Cortex of kidney (tissue), 1 donor: ENCODE results near the gene CHST11.

Experiments
- DNase-seq: peaks from one replicate; lab custom pipeline; 2025; lab: John Stamatoyannopoulos, UW

Gene CHST11

DNA sequence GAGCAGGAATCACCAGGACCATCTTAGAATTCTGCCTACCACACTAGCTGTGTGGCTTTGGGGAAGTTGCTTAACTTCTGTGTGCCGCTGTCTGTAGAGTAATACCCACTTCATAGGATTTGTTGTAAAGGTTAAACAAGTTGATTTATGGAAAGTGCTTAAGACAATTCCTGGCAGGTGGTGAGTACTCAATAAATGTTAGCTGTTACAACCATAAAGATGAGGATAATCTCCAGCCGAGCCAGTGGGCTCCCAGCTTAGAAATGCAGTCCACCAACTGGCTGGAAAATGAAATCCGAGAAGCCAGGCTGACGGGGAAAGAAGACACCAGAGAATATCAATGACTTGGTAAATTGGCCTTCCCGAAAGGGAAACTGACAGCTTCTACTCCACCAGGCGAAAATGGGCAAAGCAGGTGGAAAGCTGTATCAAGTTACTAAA lies 173.5 kb downstream of the CHST11 start:
- no peak for DNase-seq

- no peak for DNase-seq
Measured at GRCh38 chr12:104631867-104632266, 175.1 kb downstream of the CHST11 start.

DNA sequence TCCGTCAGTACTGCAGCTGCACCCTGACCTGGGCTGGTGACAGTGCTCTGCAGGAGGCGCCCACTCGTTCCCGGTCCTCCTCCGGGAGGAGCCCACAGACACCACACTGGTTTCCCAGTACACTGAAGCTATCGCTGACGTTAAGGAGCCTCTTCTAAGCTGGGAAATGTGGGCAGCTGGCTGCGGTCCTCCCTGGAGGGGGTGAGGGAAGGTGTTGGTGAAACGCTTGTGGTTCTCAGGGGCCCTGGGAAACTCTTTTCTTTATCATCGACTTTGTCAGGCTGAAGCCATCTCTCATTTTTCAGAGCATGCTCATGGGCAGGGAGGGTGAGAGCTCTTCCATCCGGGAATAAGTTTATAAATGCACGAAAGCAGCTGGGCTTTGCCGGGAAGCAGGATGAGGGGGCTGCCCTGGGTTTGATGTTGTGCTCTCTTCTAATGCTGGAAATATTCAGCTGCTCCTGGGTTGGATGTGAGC lies 176.0 kb downstream of the CHST11 start:
- DNase-seq, result no peak

DNA sequence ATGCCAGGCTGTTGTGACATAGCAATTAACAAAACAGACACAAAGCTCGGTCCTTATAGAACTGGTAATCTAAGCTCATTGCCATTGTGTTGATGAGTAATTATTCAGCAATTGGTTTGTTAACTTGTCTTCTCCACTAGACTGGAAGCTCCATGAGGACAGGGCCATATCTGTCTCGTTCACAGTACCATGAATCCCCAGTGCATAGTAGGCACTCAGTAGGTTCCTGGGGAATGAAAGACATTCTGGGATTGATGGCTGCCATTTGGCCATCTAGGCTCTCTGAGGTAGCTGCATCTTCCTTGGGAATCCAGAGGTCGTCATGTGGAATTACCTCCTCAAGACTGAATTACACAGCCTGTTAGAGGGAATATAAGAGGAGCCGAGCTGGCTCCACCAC lies 177.3 kb downstream of the CHST11 start:
- DNase-seq, result no peak

DNA sequence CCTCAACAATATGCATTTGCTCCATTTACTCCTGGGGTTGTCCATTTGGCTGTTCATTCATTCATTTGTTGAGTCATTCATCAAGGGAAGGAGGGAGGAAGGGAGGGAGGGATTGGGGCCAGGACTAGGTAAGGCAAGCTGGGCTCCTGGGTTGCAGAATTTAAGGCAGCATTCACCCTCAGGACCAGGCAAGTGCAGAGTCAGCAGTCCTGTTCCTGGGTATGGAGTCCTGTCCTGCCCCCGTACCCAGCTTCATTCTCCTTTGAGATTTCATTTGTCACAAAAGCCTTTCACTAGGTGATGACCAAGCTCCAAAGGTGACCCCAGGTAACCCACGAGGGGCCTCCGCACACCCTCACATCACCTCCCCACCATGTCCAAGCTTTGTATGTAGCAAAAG lies 178.1 kb downstream of the CHST11 start:
- DNase-seq, result no peak

DNA sequence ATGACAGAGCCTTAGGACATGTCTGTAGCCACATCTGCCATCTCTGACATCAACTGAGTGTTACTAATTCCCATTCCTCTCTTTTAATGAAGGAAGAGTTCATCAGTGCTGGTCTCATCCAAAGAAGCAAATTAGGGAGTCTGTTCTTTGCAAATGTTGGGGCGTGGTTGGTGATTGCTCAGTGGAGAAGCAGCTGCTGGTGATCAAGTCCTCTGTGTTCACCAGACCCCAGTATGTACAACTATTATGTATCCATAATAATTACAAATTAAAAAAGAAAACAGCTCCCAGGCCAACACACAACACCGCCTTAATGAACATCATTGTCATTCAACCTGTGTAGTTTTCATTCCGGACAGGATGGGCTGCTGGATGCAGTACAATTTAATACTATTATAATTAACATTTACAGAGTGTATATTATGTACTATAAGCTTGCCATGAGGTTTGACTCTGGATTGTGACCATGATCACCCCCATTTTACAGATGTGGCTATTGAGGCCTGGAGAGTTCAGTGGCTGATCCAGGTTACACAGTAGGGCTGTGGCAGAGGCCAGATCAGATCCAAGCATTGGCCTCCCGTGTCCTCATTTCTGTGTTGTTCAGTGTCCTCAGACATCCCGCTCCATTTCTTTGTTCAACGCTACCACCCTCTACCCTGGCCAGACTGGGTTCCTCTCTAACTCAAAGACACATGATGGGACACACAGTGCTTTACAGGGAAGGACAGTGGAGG lies 179.0 kb downstream of the CHST11 start:
- no peak for DNase-seq

GRCh38 chr12:104636496-104636895 lies 179.7 kb downstream of the CHST11 start:
- DNase-seq, result no peak

DNA sequence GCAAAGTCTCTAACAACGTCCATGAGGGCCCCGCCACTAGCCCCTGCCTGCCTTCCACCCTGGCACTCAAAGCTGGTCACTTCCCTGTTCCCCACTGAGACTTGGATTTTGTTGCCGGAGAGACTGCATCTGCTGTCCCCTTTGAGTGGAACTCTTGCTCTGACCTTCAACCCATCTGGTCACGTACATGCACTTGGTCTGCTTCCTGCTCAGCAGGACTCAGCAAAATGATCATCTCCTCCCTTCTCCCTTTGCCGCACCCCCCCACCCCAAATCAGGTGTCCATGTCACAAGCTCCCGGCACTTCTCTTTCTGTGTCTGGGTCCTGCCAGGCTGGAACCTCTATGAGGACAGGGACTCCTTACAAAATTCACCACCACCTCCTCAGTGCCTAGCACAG lies 180.9 kb downstream of the CHST11 start:
- no peak for DNase-seq

GRCh38 chr12:104638218-104638850 lies 181.6 kb downstream of the CHST11 start:
- DNase-seq, result no peak

DNA sequence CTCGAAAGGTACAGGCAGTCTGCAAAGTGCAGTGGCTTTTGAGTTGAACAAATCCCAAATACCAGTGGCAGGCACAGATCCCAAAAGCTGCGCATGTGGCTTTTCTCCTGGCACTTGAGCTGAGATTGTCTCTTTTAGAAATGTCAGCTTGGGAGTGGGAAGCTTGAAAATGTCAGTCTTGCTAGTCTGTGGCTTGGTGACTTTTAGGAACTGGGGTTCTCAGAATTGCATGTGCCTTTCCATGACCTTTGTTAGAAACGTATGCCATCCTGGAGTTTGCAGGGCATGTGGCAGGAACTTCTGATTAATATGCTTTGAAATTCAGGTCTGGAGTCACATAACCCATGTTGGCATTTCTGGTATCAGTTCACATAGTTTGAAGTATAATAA lies 182.1 kb downstream of the CHST11 start:
- no peak for DNase-seq

DNA sequence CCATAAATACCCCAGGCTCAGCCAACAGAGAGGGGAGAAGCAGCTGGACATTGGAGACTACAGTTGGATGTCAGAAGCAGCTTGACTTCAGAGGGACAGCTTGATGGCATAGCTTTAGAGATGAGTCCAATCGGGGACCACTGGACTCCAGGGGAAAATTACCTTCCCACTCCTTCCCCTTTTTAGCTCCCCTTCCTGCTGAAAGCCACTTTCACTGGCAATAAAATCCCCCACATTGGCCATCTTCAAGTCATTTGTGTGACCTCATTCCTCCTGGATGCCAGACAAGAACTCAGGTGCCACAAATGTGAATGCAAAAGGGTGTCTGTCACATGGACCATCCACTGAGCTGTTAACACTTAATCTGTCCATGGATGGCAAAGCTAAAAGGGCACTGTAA lies 184.2 kb downstream of the CHST11 start:
- no peak for DNase-seq

DNA sequence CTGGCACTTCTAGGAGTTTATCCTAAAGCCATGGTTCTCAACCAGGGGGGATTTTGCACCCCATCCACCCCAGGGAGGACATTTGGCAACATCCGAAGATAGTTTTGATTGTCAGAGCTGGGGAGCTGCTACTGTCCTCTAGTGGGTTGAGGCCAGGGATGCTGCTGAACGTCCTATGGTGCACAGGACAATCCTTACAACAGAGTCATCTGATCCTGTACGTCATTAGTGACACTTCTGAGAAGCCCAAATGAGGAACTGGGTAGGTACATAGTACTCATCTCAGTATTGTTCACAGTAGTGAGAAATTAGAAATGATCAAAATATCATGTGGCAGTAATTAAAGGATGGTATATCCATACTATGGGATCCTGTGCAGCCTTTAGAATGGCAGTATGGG lies 185.1 kb downstream of the CHST11 start:
- no peak for DNase-seq

DNA sequence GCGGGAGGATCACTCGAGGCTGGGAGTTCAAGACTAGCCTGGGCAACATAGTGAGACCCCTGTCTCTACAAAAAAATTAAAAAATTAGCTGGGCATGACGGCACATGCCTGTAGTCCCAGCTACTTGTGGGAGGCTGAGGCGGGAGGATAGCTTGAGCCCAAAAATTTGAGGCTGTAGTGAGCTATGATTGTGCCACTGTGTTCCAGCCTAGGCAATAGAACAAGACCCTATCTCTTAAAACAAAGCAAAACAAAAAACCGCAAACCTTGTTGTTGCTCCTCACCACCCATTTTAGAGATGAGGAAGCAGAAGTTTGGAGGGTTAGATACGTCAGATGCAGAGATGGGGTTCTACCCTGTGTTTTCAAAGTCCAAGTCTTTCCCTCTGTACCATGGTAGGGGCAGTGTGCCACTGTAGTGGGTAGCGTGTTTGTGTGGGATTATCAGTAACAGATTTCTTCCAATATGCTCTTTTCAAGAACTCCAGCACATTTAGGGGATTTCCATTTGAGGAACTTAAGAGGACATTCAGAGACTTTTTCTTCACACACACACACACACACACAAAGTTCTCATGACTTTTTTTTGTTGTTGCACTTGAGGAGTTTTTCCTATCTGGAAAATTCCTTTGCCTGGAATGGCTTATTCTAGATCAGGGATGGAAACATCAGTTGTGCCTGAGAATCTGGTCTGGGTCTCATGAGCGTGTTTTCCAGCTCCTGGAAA lies 186.5 kb downstream of the CHST11 start:
- DNase-seq, result no peak

DNA sequence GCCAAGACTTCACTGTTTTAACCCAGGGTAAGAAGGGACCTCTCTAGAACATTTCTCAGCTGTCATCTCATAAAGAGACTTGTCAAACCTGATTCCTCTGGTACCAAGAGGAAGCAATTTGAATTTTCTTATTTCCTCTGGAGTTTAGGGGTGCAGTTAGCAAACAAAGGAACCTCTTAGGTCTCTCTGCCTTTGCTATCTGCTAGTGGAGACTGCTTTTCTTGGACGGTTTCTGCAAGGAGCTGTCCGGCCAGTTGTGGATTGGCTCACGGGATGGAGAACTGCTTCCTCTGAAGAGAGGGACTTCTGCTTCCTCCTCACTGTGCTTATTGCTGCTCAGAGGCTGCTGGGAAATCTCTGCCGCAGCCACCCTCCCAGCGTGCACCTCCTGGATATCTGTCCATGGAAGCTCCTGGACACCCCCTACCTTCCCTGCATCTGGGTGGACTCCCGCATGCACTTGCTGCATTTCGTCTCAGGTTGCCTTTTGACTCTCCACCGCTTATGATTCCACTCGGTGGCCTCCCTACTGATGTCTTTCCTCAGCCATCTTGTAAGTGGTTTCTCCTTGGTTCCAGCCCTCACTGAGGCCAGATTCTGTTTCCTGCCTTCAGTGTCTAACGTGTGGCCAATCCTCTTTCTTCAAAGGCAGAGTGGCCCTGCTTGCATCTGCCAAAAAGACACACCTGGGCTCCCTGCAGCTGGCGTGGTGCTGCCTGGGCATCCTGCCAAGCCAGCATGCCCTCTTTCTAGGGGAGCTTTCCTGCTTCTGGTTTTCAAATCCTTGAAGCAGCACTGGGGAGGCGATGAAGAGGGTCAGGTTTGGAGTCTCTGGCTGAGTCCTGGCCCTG lies 187.3 kb downstream of the CHST11 start:
- DNase-seq, result no peak

- no peak for DNase-seq
Measured at GRCh38 chr12:104648756-104649155, 192.0 kb downstream of the CHST11 start.

DNA sequence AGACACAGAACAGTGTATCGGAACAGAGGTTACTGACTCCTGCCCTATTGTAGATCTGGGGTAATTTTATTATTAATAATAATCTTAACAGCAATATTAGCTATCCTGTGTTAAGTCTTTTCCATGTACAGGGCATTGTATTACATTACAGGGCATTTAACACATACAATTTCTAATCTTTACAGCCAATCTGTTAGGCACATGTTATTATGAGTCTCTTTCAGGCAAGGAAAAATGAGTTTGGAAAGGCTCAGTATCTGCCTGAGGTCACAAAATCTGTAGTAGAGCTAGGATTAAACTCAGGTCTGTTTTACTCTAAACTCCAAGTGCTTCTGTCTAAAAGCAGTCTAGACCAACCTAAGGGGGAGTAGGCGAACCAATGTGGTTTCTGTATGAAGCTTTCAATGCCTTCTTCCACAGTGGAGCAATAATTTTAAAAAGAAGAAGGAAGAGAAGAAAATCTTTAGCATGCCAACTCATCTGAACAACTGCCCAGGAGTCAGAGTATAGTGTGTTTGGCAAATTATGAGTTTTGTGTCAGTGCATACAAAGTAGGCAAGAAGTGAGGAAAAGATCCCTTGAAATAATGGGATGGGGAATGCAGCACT lies 192.6 kb downstream of the CHST11 start:
- DNase-seq, result no peak

DNA sequence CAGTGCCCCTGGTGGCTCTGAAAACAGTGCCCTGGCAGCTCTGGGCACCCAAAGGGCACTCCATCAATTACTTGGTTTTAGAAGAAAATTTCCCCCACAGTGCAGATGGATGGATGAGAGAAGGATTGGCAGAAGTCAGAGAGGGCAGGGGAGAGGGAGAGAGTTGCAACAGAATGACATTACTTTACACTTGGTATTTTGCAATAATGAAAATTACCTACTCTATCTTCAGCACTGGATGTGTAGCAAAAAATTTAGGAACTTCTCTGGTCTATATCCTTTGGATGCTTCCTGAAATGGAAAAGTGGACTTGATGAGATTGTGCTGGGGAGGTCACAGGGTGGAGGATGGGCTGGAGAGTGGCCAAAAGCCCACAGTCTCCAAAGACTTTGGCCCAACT lies 193.2 kb downstream of the CHST11 start:
- DNase-seq, result no peak

- DNase-seq, result no peak
Measured at GRCh38 chr12:104650541-104650940, 193.8 kb downstream of the CHST11 start.

- DNase-seq, result no peak
Measured at GRCh38 chr12:104651811-104652210, 195.1 kb downstream of the CHST11 start.

GRCh38 chr12:104652358-104652757 lies 195.6 kb downstream of the CHST11 start:
- DNase-seq, result no peak

- no peak for DNase-seq
Measured at GRCh38 chr12:104652910-104653309, 196.2 kb downstream of the CHST11 start.
